Hypothalamus (tissue), 51 donors: ENCODE data around the gene LTA4H.
"Not testable (repeated sequence)": the region's sequence is repeated elsewhere in the genome, so short reads cannot be mapped to it uniquely, and the experiment has no call there.

Source experiments
- DNase-seq, 51 donors: peaks; one replicate each; lab custom pipeline; 2025; lab: John Stamatoyannopoulos, UW

LTA4H gene

DNA sequence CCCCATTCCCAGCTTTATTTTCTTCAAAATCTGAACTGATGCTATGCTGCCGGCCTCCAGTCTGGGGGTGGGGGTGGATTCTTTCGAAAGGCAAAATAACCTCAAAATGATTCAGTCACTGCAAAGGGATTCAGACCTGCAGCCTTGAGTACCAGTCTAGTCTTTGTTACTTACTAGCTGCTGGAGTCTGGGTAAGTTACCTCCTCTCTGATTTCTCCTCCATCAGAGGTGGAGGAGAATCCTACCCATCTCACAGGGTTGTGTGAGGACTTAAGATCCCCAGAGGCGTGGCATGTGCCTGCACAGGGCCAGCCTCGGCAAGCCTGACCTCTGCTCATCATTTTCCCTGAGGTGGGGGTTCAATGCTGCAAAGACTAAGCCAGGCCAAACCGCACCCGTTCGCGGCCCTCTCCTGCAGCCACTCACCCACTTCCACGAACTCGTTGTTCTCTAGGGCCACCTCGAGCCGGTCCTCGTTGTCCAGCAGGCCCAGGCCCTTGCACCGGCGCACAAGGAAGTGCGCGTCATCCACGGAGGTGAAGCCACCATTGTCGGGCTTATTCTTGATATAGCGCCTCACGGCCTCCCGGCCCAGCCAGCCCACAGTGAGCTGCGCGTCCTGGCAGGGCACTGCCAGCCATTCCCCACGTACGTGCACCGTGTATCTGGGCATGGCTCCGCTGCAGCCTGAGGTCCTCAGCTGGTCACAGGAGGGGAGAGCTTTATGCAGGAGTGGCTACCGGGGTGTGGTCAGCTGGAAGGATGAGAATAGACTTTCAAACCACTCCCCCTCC, 40.0 kb downstream of the LTA4H start:
- DNase-seq = no peak

DNA sequence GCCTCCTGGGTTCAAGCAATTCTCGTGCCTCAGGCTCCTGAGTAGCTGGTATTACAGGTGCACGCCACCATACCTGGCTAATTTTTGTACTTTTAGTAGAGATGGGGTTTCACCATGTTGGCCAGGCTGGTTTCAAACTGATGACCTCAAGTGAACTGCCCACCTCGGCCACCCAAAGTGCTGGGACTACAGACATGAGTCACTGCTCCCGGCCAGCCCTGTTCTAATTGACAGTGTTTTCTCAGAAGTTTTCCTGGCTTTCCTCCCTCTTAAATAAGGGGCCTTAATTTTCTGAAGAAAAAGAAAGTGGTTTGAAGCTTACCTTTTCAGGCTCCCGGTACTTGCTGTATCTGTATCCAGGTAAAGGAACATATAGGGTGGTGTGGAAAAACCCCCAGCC, 40.9 kb downstream of the LTA4H start:
- DNase-seq = no peak

DNA sequence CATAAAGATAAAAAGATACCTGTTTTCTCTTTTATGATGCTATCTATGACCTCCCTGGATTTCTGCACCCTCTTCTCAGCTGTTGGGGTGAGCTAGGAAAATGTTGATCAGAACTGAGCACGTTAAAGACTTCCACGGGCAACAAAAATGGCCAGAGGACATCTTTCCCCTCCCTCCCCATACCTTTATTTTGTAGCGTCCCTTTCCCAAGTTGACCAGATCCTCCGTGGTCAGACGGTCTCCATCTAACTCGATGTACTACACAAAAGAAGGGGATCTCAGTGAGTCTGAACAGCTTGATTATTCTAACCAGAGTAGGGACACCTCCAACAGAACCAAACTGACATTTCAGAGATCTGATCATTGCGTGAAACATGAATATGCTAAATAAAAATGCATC, 41.5 kb downstream of the LTA4H start:
- DNase-seq = no peak

DNA sequence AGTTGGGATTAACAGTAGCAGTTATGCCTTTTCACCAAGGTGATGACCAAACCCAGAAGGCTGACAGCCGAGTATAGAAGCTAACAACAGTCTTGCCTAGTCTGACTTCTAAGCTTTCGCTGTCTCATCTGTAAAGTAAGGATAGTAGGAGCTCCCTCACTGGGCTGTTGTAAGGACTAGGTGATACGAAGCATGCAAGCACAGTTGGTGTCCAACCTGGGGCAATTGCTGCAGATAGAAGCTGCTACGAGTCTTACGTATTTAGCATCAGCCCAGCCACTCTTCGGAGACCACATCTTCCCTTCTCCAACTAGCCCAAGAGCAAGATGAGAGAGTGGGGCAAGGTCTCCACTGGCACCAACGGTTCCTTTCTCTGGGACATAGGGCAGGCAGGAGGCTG, 45.3 kb downstream of the LTA4H start:
- no peak for DNase-seq

DNA sequence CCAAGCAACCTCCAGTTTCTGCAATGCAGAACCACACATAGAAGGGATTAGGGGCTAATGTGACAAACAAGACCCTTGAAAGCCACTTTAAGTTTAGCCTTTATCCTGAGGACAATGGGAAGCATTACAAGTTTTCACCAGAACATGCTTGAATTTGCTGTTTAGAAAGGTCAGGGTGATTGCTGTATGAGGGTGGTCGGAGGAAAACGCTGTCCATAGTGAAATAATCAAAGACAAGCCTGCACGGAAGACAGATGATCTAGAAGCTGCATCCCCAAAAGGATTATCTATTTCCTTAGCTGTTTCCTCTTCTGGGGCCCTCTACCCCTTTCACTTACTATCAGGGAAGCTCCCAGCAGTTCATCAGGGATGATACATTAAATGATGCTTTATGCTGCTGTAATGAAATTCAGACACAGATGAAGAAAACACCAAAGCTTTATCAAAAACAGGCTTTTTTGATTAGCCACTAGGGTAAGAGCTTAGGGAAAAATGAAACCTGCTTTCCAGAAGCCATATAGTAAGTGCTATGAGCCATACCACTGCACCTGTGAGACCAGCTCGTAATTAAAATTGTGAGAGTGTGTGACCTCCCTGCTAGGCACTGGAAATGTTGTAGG, 45.8 kb downstream of the LTA4H start:
- DNase-seq = no peak

DNA sequence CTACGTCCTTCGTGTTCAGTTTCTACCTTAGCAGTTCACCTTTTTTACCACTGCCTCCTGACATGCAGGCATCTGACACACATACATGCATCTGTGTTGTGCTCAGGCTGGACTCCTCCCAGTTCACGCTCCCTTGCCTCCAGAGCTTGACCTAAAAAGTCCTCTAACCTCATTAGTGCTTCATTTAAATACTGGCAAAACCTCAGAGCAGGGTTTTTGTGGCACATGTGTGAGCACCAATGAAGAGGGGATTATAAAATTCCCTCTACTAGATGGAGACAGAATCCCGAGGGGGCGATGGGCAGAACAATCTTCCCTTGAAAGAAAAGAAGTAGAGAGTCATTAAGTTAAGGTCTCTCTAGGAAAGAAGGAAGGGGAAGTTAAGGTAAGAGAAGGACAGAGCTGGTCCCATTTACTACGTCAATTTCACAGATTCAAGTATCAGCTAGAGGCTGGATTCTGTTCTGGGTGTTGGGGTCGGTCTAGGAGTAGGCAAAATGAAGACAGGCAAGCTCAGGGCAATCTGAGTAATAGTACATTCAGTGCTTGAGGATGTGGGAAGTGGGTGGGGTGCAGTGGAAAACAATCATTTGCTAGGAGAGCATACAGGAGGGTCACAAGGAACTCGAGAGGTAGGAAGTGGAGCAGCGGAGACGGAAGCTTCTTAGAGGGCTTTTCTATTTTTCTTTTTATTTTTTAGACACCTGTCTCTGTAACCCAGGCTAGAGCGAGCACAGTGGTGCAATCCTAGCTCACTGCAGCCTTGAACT, 46.7 kb downstream of the LTA4H start:
- no peak for DNase-seq

DNA sequence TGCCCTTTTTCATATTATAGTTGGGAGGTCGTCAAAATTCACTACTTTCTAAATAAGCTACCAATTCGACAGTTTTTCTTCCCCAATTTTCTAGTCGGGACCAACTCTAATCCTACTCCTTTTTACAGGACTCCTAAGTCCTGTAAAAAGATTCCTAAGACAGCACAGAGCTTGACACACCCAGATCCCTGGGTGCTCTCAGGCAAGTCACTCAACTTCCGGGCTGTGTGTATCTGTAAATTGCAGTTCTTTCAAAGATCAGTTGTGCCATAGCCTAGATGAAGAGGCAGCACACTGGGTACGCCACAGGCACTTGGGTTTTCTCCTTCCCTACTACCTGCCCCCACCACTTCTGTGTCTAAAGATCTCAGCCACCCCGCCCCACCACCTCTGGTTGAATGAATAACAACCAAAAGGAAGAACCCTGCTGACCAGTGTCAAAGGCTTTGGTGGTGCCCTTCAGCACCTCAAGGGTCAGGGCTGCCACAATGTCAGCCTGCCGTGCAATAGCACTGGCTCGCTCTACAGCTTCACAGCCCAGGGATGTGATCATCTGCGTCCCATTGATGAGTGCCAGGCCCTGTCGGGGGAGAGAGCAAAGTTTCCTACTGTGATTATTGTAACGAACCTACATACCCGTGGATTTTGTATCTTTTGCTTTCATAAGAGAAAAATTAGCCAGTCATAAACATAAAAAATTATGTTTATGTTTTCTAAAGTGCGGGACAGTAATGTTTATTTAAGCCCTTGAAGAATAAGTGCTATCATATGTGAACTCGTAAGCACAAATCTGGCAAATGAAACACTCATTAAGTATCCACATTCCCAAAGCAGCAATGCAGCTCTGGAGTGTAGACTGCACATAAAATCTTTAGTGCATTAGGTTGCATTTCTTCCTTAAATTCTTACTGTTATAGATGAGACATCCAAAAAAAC, 48.5 kb downstream of the LTA4H start:
- DNase-seq = no peak

DNA sequence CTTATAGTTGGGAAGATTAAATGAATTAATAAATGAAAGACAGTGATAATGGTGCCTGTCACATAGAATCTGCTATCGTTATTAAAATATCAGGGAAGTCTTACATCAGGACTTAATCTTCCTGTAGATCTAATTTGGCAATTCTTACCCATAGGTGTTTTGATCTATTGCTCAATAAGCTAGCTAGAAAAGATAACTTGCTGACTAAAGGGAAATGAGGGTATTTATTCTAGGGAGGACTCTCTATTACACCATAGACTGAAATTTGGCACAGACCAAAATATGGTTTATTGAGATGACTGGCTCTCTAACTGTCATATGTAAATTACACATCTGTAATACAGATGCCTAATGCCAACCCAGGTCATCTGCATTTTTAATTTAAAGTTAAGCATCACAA, 50.7 kb downstream of the LTA4H start:
- no peak for DNase-seq

DNA sequence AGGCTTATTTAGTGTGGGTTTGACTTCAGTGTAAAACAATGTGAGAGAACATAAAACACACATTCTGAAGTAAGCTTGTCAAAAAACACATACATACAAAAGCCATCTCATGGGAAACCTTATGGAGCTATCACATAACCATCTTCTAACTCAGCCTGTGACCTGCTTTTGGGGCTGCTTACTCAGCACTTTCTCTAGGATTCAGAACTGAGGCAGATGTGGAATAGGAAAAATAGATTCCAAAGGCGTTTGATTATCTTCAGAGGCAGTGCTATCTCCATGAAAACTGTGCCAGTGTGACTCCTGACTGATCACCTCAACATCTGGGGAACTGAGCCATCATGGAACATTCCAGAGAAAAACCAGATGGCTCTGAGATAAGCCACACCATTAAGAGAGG, 52.8 kb downstream of the LTA4H start:
- no peak for DNase-seq

DNA sequence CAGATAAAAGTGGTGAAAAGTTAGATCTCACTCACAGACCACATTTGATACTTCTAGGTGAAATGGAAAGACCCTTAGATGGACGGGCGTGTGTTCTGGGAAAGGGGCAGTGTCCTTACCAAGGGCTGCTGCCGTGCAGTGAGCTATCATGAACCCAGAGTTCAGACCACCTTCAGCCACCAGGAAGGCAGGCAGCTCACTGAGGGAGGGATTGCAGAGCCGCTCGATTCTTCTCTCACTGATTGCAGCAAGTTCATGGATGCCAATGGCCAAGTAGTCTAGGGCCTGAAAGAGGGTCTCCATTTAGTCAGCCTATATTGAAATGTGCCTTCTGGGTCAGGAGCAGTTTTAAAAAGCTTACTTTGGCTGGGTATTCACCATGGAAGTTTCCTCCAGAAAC, 55.0 kb downstream of the LTA4H start:
- no peak for DNase-seq

DNA sequence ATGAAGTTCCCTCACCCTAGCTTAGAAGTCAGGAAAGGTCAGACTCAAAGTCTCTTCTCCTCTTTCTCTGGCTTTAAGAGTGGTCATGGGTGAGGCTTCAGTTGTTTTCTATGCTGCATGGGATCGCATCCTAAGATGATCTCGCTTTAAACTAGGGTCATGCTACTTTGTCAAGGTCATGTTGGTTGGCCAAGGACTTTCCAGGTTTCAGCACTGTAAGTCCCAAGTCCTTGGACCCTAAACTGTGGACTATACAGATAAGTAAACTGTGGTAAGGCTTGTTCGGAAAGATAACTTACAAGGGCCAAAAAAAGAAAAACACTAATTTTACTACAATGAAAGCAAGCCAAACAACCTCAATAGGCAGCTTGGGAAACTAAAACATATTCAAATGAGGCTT, 56.6 kb downstream of the LTA4H start:
- DNase-seq = no peak

DNA sequence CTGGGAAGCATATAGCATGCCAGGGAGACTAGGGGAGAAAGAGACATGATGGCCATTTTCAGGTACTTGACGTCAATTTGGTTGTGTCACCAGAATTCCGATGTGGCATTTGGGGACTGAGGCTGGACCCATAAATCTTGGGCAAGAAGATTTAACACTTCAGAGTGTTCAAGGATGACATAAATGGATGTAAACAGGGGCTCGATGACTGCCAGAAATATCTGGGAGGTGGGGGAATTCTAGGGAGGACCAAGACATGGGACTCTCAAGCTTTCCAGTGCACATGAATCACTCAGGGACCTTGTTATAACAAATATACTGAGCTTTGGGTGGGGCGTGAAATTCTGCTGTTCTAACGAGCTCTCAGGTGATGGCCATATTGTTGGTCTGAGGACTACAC, 57.0 kb downstream of the LTA4H start:
- no peak for DNase-seq

DNA sequence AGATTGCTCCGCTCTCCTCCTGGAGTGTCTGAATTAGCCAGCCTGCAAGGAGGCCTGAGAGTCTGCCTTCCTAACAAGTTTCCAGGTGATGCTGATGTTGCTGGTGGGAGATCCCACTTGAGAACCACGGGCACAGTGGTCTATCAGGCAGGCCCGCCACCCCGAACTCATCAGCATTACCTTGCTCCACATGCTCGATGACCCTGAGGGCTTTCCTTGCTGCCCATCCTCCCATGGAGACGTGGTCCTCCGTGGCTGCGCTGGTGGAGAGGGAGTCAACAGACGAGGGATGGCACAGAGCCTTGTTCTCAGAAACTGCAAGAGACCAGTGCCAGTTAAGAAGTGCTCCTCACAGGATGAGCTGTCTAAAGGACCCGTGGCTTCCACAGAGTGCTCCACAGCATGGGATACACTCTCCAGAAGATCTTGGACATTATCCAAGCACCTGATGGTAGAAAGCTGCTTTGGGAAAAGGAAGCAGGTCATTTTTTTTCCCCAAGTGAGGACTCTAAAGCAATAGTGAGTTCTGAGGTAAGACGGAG, 57.6 kb downstream of the LTA4H start:
- DNase-seq = no peak

DNA sequence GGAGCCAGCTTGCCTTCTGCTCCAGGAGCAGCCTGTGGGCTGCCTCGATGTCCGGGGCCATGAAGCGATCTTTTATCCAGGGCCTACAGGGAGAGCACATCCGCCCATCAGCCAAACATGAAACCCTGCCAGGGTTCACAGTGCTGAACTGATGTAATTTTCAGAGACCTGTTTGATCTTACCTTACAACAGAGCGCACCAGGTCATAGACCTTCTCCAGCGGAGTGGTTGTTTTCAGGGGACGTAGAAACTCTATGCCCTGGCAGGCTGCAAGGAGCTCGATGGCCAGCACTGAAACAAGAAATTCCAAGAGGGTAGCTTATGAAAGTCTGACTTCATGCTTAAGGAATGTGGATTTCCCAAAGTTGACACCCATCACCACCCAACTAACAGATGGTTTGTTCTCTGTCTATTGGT, 59.0 kb downstream of the LTA4H start:
- no peak for DNase-seq

DNA sequence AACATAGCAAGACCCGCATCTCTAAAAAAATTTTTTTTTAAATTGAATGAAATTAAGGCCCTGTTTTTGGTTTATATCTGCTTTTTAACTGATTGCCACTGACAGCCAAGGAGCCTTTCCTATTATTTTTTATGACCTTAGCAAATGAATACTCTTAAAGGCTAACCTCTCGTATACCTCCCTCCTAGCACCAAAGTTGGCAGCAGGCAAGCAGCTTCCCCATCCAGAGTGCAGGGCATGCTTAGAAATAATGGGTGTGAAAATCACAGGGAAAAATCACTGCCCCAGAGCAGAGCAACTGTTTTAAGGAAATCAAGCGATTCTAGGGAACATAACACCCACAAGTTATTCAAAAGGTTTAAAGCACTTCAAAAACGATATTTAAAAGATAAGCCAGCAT, 59.9 kb downstream of the LTA4H start:
- DNase-seq = no peak

DNA sequence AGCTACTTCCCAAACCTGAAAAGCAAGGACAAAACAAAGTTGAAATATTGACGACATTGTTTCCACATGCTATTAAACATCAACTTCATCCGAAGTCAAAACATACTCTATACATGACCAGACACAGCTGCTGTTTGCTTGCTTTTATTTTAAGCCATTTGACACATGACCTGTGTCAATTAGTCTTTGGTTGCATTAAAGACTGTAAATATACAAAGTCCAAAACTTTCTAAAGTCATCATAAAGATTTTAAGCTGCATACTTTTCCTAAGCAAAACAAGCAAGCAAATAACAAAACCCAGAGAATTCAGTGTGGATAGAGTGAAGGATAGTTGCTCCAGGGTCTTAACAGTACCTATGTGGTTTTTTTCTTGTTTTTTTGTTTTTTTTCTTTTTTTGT, 61.0 kb downstream of the LTA4H start:
- DNase-seq = no peak

DNA sequence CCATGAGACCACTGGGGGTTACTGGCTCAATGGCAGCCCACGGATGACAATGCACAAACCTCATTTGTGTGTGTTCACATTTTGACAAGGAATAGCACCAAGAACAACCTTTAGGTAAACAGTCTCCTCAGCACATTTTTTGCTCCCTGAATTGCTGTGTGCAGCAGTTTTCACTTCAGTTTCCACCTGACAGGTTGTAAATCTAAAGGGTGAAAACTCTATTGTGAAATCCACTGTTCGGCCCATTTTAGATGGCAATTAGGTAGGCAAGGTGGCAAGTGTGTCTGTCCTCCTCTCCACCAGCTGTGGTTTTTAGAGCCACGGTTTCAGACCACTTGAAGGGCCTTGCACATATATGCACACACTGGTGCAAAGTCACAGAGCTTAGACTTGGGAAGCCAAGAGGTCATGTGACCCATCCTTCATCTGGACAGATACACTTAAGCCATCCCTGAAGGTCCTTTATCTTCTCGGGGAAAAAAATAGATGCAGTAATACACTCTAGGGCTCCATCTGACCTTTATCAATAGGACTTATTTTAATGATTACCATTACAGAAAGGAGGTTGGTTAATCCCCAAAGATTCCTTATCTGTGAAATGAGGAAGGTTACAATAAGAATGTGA, 62.4 kb downstream of the LTA4H start:
- no peak for DNase-seq

DNA sequence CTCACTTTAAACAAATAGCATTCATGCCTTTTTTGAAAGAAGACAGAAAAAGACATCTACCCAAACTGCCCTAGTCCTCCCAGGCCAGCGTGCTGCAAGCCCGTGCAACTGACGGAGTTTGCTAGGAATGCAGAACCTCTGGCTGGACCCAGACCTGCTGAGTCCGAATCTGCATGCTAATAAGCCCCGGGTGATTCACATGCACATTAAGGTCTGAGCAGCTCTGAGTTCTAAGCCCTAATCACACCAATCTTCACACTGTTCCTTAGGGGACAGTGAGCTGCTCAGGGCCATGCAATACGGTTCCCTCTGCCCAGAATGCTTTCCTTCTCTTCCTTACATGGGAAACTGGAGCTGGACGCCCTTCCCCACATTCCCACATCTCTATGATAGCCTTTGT, 64.5 kb downstream of the LTA4H start:
- no peak for DNase-seq

DNA sequence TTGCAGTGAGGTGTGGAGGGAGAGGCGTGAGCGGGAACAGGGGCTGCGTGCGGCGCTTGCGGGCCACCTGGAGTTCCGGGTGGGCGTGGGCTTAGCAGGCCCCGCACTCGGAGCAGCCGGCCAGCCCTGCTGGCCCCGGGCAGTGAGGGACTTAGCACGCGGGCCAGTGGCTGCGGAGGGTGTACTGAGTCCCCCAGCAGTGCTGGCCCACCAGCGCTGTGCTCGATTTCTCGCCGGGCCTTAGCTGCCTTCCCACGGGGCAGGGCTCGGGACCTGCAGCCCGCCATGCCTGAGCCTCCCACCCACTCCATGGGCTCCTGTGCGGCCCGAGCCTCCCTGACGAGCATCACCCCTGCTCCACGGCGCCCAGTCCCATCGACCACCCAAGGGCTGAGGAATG, 66.3 kb downstream of the LTA4H start:
- not testable (repeated sequence) for DNase-seq

DNA sequence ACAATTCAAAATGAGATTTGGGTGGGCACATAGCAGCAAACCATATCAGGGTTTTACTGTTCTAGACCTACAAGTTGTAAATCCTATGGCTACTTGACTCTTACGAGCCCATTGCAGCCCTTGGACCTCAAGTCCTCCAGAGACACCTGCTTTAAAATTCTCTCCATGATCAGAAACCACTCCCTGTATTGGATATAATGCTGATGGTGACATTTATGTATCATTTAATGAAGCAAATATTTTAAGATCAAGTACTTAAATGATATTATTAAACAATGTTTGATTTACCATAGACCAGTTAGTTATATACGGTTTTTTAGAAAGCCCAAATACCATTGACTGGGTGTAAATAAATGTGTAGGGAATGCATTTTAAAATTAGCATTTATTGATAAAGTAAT, 68.1 kb downstream of the LTA4H start:
- no peak for DNase-seq
